NCI-H2081 (cell line): Measurements from ENCODE around the gene EPN1.
"Not testable (repeated sequence)": the region's sequence is repeated elsewhere in the genome, so short reads cannot be mapped to it uniquely, and the experiment has no call there.

Experiments used
- DNase-seq, 2 experiments: peaks; one replicate each; lab custom pipeline; 2025; lab: John Stamatoyannopoulos, UW

Gene EPN1

GRCh38 chr19:55693336-55693974 is 18.4 kb downstream of the EPN1 start:
- no peak for DNase-seq

- DNase-seq, result no peak
These were observed 19.2 kb downstream of the EPN1 start for GRCh38 chr19:55694241-55694655.

DNA sequence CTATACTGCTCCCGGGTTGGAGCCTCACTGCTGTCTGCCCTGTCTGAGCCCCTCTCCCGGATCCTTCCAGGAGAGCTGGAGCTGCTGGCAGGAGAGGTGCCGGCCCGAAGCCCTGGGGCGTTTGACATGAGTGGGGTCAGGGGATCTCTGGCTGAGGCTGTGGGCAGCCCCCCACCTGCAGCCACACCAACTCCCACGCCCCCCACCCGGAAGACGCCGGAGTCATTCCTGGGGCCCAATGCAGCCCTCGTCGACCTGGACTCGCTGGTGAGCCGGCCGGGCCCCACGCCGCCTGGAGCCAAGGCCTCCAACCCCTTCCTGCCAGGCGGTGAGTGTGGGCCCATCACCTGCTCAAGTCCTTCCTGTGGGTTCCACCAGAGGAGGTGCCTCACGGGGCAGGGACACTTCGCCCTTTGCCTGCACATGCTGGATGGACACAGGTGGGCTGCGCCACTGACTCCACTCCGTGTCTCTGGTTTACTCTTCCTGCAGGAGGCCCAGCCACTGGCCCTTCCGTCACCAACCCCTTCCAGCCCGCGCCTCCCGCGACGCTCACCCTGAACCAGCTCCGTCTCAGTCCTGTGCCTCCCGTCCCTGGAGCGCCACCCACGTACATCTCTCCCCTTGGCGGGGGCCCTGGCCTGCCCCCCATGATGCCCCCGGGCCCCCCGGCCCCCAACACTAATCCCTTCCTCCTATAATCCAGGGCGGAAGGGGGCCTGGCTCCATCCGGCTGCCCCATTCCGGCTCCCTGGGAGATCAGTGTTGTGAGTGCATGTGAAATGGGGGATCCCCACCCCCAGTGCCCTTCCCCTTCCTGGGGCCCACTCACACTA is 19.8 kb downstream of the EPN1 start:
- DNase-seq, result no peak

GRCh38 chr19:55695511-55696290 is 20.7 kb downstream of the EPN1 start:
- DNase-seq, result no peak

- no peak for DNase-seq
These were observed 21.5 kb downstream of the EPN1 start for GRCh38 chr19:55696301-55697068.

DNA sequence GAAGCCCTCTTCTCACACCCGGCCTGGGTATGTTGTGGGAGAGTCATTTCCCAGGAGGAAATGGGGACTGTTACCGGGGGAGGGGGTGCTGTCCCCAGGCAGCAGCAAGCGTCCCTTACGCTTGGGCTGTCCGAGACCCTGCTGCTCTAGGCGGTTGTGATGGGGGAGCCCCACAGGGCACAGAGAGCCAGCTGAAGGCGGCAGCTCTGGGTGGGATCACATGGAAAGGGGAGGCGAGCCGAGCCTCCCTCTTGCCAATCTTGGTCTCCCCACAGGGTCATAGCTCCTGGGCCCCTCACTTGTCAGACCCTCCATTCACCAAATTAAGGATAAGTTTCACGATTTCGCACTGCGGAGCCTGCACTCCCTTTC is 22.0 kb downstream of the EPN1 start:
- DNase-seq, result no peak

GRCh38 chr19:55697698-55698097 is 22.7 kb downstream of the EPN1 start:
- no peak for DNase-seq

DNA sequence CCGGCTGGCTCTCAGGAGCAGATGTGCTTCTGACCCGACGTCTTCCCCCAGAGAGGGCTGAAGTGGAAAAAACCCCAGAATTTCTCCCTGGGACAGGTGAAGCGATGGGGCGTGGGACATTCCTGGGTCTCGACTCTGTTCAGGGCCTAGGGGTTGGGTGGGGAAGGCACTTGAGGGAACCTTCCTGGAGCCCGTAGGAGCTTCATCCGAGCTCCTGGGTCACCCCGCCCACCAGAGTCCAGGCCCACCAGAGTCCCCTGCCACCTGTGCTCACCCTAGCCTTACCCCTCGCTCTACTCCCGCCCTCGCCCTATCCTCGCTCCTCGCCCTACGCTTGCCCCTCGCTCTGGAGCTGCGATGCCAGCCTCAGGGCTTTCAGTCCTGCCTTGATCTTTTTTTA is 23.2 kb downstream of the EPN1 start:
- no peak for DNase-seq

- DNase-seq, result no peak
These were observed 24.2 kb downstream of the EPN1 start for GRCh38 chr19:55699221-55699620.

DNA sequence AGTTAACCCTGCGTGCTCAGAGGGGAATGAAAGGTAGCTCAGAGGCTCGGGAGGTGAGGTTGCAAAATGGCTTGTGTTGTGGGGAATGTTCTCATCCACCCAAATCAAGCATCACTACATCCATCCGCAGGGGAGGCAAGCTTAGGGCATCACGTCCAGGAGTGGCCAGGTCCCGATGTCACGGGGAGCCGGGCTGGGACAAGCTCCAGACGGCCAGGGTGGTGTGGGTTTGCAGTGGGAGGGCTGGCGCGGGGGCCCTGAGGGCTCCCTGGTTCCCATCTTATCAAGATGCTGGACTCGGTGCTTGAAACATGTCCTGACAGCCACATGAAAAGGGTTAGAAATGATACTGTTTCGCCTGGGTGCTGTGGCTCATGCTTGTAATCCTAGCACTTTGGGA is 25.8 kb downstream of the EPN1 start:
- DNase-seq, result no peak

DNA sequence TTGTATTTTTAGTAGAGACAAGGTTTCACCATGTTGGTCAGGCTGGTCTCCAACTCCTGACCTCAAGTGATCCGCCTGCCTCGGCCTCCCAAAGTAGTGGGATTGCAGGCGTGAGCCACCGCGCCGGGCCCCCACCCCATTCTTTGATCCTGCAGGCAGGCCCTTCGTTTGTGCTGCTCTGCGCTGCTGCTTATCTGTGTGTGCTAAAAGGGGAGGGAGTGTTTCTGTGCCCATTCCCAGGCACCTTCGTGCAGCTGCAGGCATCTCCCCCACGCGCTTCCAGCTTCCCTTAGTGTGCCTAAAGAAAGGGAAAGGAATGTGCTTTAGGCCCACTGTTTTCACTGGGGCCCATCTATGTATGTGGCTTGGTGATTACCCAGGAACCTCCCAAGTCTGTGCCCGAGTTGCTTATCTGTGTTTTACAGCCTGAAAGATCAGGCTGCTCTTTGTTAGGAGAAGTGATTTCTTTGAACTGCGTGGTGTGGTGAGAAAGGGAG is 27.2 kb downstream of the EPN1 start:
- no peak for DNase-seq

GRCh38 chr19:55703790-55704215 is 28.8 kb downstream of the EPN1 start:
- DNase-seq, result no peak

DNA sequence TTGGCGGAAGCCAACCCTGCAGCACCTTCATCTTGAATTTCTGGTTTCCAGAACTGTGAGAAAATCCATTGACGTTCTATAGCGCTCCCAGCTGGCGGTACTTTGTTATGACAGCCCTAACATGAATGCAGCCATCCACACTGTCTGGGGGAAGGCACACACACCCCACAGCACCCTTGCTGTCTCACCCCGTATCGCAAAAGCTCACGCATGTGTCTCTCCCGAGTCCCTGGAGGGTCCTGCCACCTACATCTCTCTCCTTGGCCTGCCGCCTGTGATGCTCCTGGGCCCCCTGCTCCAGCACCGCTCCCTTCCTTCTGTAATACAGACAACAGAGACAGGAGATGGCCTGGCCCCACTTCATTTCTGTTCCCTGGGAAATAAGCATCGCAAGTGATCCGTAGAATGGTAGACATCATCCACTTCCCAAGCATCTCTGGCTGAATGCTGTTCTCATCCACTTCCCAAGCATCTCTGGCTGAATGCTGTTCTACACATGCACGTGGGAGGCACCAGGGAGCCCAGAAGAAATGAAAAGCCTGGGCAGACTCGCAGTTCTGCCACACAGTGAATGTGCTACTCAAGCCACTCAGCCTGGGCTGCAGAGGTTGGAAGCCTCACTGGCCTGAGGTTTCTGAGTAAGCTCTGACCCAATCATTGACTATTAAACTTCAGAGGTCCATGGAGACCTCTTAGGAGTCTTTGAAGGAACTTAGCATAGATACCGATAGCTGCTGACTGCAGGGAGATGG is 29.6 kb downstream of the EPN1 start:
- DNase-seq, result no peak

GRCh38 chr19:55705972-55706371 is 30.9 kb downstream of the EPN1 start:
- DNase-seq, result no peak

- no peak for DNase-seq
These were observed 36.7 kb downstream of the EPN1 start for GRCh38 chr19:55711719-55712118.

DNA sequence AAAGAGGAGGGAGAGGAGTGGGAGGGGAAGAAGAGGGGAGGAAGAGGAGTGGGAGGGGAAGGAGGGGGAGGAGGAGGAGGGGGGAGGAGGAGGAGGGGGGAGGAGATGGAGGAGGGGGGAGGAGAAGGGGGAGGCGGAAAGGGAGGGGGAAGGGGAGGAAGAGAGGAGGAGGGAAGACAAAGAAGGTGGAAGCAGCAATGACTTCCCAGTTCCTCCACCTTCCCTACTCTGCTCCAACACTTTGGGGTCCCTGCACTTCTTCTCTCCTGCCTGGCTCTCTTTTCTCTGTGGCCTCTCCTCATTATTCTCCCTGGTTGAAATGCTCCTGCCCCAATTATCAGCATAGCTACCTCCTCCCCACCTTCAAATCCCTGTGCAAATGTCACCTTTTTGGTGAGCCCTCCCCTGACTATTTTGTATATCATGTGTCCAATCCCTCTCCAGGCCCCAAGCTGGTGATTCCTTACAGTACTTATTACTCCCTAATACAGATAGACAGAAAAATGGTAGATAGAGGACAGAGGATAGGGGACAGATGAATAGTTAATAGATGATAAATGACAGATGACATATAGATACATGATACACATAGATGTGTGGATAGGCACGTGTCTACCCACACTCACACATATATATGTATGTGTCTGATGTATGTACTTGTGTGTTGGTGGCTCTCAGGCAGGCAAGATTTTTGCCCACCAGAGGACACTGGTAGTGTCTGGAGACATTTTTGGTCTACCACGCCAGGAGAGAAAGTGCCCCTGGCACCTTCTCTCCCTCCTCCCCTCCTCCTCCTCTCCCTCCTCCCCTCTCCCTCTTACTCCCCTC is 38.0 kb downstream of the EPN1 start:
- no peak for DNase-seq

DNA sequence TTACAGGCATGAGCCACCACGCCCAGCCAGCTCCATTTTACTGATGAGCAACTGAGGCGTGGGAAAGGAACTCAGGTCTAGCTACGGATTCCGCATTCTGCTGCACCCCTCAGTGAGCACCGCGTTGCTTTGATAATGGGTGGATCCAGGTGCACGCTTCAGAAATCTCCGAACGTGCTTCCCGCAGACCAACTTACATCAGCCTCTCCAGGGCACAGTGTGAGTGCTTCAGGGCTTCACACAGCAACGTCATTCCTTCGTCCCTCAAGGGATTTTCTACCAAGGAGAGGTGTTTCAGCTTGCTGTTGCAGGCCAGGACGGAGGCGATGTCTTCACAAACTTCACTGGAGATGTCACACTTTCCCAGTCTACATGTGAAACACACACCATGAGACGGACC is 41.5 kb downstream of the EPN1 start:
- no peak for DNase-seq

- no peak for DNase-seq
These were observed 42.2 kb downstream of the EPN1 start for GRCh38 chr19:55717251-55717650.

GRCh38 chr19:55717879-55718711 is 43.1 kb downstream of the EPN1 start:
- DNase-seq, result not testable (repeated sequence)
